Fibroblast of gingiva (primary cell): ENCODE results near the gene PIGP.
"Not testable (repeated sequence)": the region's sequence is repeated elsewhere in the genome, so short reads cannot be mapped to it uniquely, and the experiment has no call there.

Experiments used
- DNase-seq: peaks from one replicate; pipeline ENCODE4 v3.0.0-alpha.2; 2011; ENCODE audit warnings: low read depth

The PIGP gene

GRCh38 chr21:37044643-37045042 is 28.2 kb downstream of the PIGP start:
- DNase-seq, result no peak

GRCh38 chr21:37043818-37044217 is 29.1 kb downstream of the PIGP start:
- DNase-seq, result no peak

GRCh38 chr21:37041706-37042271 is 31.1 kb downstream of the PIGP start:
- DNase-seq, result no peak

- DNase-seq, result no peak
These were observed 32.7 kb downstream of the PIGP start for GRCh38 chr21:37040212-37040611.

GRCh38 chr21:37039411-37040075 is 33.3 kb downstream of the PIGP start:
- no peak for DNase-seq

- no peak for DNase-seq
These were observed 36.7 kb downstream of the PIGP start for GRCh38 chr21:37036177-37036576.

- DNase-seq, result not testable (repeated sequence)
These were observed 38.5 kb downstream of the PIGP start for GRCh38 chr21:37034394-37034793.

GRCh38 chr21:37032877-37033471 is 39.9 kb downstream of the PIGP start:
- peak; percentile 42 for DNase-seq

GRCh38 chr21:37032293-37032692 is 40.6 kb downstream of the PIGP start:
- no peak for DNase-seq

GRCh38 chr21:37030864-37031263 is 42.0 kb downstream of the PIGP start:
- no peak for DNase-seq

- DNase-seq, result no peak
These were observed 44.3 kb downstream of the PIGP start for GRCh38 chr21:37028570-37028969.

- DNase-seq, result no peak
These were observed 46.4 kb downstream of the PIGP start for GRCh38 chr21:37026499-37026898.

- no peak for DNase-seq
These were observed 54.8 kb downstream of the PIGP start for GRCh38 chr21:37017951-37018679.
